ENCODE results near the gene PDZK1IP1. TPM values are rescaled to one million over a fixed set of nuclear protein-coding genes. Genes with fewer than 3 reads are reported as not detected.
"Not testable (repeated sequence)": the region's sequence is repeated elsewhere in the genome, so short reads cannot be mapped to it uniquely, and the experiment has no call there.

Gene PDZK1IP1
- total RNA-seq, 4 donors from 2014 or later = 121 to 267 (median 125) TPM

DNA sequence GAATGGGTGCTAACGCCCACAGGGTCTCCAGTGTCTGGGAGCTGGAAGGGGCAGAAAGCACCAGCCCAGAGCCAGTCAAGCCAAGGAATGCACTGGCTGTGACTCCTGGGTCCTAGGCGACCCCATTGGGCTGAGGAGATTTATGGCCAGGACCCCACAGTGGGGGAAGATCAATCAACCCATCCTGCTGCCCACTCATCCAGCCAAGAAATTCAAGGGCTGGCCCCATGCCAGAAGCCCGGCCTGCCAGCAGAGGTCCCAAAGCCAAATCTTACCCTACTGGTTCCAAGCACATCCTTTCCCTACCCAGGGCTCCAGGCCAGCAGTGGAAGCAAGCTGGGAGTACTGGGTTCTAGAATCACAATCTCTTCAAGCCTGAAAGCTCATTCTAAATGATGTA lies 6.8 kb upstream of the PDZK1IP1 start:
- intact Hi-C loops (cut with DNase I; ENCODE audit: low total_unique reads) = no loop called here
- TF ChIP-seq POLR2A (IDR thresholded peaks at IDR 0.05) = no peak
- no peak for TF ChIP-seq CTCF (IDR thresholded peaks at IDR 0.05)
- WGBS, 2 donors = 54% methylated on average over 3 of the region's 3 CpGs
- peak in 1 of 2 donors; percentile 74 for DNase-seq (ENCODE audit: low spot score in 2 of 2)
- no peak overlapping the region for H3K4me3 ChIP-seq (ENCODE audit: low read depth, poor library complexity, severe bottlenecking)

DNA sequence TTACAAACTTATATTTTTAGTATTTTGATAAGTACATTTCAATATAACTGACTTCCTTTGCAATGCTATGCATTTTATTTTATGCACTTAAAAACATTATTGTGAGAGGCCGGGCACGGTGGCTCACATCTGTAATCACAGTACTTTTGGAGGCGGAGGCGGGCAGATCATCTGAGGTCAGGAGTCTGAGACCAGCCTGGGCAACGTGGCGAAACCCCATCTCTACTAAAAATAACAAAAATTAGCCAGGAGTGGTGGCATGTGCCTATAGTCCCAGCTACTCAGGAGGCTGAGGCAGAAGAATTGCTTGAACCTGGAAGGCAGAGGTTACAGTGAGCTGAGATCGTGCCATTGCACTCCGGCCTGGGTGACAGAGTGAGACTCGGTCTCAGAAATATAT lies 6.1 kb upstream of the PDZK1IP1 start:
- H3K4me3 ChIP-seq (ENCODE audit: low read depth, poor library complexity, severe bottlenecking); intact Hi-C loops (cut with DNase I; ENCODE audit: low total_unique reads): not testable (repeated sequence)
- WGBS, 2 donors = 86% methylated on average over 9 of the region's 9 CpGs
- DNase-seq (ENCODE audit: low spot score in 2 of 2) = peak in 1 of 2 donors; percentile 59

GRCh38 chr1:47194311-47194710 lies 4.5 kb upstream of the PDZK1IP1 start:
- no peak for TF ChIP-seq CTCF (IDR thresholded peaks at IDR 0.05)
- TF ChIP-seq POLR2A (IDR thresholded peaks at IDR 0.05) = no peak
- no peak overlapping the region for H3K4me3 ChIP-seq (ENCODE audit: low read depth, poor library complexity, severe bottlenecking)
- intact Hi-C loops (cut with DNase I; ENCODE audit: low total_unique reads) = no loop called here
- DNase-seq (ENCODE audit: low spot score in 2 of 2) = peak in 1 of 2 donors; percentile 36

GRCh38 chr1:47193496-47193895 lies 3.7 kb upstream of the PDZK1IP1 start:
- H3K4me3 ChIP-seq (ENCODE audit: low read depth, poor library complexity, severe bottlenecking); intact Hi-C loops (cut with DNase I; ENCODE audit: low total_unique reads): not testable (repeated sequence)
- WGBS, 2 donors = 86 to 90% methylated on average over 10 of the region's 10 CpGs
- peak; percentile 8 to 39 for DNase-seq (ENCODE audit: low spot score in 2 of 2)

DNA sequence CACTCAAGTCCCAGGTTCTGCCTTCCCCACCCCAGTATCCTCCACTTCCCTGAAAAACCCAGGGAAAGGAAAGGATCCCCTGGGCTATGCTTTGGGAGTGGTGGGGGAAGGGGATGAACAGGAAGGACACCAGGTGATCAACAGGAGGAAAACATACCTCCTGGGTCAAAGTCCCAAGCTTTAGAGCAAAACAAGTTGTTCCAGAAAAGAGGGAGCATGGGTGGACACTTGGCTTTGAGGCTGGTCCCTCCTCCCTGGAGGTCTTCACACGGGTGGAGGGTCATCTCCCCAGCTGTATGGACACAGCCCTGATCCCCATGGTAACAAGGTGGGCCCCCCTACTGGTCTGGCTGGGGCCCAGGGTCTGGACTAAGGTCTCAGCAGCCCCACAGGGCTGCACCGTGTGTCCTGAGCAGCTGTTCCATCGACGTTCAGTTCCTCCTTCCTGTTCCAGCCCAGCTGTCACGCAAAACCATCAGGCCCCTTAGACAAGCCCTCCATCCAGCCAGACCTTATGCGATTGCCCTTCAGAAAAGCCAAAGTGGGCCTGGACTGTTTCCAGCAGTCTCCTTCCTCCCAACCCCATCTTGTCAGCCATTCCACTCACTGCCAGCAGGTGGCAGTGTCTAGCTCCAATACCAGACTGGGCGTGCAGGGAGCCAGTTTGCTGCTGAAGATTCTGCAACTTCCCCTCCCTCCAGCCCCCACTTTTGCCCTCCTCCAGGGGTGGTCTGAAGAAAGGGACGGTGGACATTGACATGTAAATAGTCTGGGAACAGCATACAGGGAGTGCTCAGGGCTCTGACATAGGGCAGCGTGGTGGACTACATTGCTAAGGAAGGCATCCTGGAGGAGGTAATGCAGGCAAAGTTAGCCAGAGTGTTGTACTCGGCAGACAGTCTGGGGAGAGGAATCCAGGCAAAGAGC lies 2.9 kb upstream of the PDZK1IP1 start:
- TF ChIP-seq CTCF (IDR thresholded peaks at IDR 0.05) = peak in 1 of 3 donors; percentile 77
- no peak for TF ChIP-seq POLR2A (IDR thresholded peaks at IDR 0.05)
- intact Hi-C loops (cut with DNase I; ENCODE audit: low total_unique reads) = no loop called here
- no peak overlapping the region for H3K4me3 ChIP-seq (ENCODE audit: low read depth, poor library complexity, severe bottlenecking)
- WGBS, 2 donors = 12 to 18% methylated on average over 10 of the region's 10 CpGs
- DNase-seq (ENCODE audit: low spot score in 2 of 2) = peak; percentile 67 to 96

DNA sequence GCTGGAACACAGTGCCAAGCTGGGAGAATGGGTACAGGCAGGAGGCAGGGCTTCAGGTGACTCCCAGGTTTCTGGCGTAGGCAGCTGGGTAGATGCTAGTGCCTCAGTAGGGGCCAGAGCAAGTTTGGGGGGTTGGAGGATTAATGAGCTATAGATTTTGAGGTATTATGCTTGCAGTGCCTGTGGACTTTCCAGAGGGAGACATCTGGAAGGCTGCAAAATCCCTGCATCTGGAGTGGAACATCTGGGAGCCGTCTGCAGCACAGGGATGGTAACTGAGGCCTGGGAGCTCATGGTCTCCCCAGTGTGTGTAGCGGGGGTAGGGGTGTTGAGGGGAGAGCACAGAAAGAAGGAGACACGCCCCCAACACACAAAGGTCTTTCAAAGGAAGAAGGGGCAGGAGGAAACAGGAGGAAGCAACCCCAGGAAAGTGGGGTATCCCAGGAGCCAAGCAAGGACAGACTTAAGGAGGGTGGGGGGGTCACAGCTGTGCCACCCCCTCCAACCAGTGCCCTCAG lies 2.2 kb upstream of the PDZK1IP1 start:
- DNase-seq (ENCODE audit: low spot score in 2 of 2) = peak; percentile 27 to 70
- intact Hi-C loops (cut with DNase I; ENCODE audit: low total_unique reads) = no loop called here
- no peak for TF ChIP-seq CTCF (IDR thresholded peaks at IDR 0.05)
- no peak for TF ChIP-seq POLR2A (IDR thresholded peaks at IDR 0.05)
- H3K4me3 ChIP-seq (ENCODE audit: low read depth, poor library complexity, severe bottlenecking) = no peak overlapping the region
- WGBS, 2 donors = 61 to 67% methylated on average over 4 of the region's 4 CpGs

All from lower leg skin (tissue), 4 donors.